Tibial nerve (tissue), 4 donors: ENCODE results near the gene TNPO1. TPM values are rescaled to one million over a fixed set of nuclear protein-coding genes. Genes with fewer than 3 reads are reported as not detected.
"Not testable (repeated sequence)": the region's sequence is repeated elsewhere in the genome, so short reads cannot be mapped to it uniquely, and the experiment has no call there.

Experiments
- DNase-seq, 2 donors: peaks; one replicate each; pipeline ENCODE4 v3.0.0-alpha.2; 2019; ENCODE audit warnings: low spot score in 2 of 2
- H3K27ac ChIP-seq, 4 donors: fragments of 200-600 bp; sonication (generic) in 3 of 4; one replicate each; pipeline ENCODE4 v1.5.1; 2017 to 2019; ENCODE audit warnings: mild to moderate bottlenecking in 1 of 4
- H3K27me3 ChIP-seq, 2 donors: fragments of 200-600 bp; sonication (generic) in 1 of 2; one replicate each; pipeline versions ENCODE4 v1.5.1 to v1.6.0; 2017 to 2019
- H3K36me3 ChIP-seq, 3 donors: fragments of 200-600 bp; sonication (generic); one replicate each; pipeline ENCODE4 v1.5.1; 2018 to 2019
- H3K4me1 ChIP-seq, 4 donors: fragments of 200-600 bp; sonication (generic) in 3 of 4; one replicate each; pipeline ENCODE4 v1.5.1; 2017 to 2019
- H3K4me3 ChIP-seq, 4 donors: fragments of 200-600 bp; sonication (generic) in 3 of 4; one replicate each; pipeline ENCODE4 v1.5.1; 2017 to 2019; ENCODE audit warnings: mild to moderate bottlenecking in 1 of 4, moderate library complexity in 1 of 4
- H3K9me3 ChIP-seq, 4 donors: fragments of 200-600 bp; sonication (generic) in 3 of 4; one replicate each; pipeline ENCODE4 v1.5.1; 2017 to 2019
- CTCF ChIP-seq, 5 experiments: fragments of 200-600 bp in 3 of 5; fragments of 450-650 bp in 2 of 5; sonication (generic) in 3 of 5; IDR thresholded peaks; one replicate each; pipeline ENCODE4 v1.5.1; 2016 to 2019; ENCODE audit warnings: antibody characterized with exemption in 5 of 5, mild to moderate bottlenecking in 3 of 5, moderate library complexity in 2 of 5
- EP300 ChIP-seq, 2 donors: sonication (generic); formaldehyde crosslinking; IDR thresholded peaks; one replicate each; pipeline ENCODE4 v1.6.1; 2017; ENCODE audit warnings: antibody characterized with exemption in 2 of 2, mild to moderate bottlenecking in 1 of 2
- POLR2A ChIP-seq, 2 donors: fragments of 450-650 bp; IDR thresholded peaks; one replicate each; pipeline ENCODE4 v1.6.1; 2017; ENCODE audit warnings: antibody characterized with exemption in 2 of 2, mild to moderate bottlenecking in 2 of 2, moderate library complexity in 2 of 2
- WGBS, 2 donors: methylation state at CpG; one replicate each; pipeline ENCODE4 v1.1.5; 2018; 5-methylcytosine and 5-hydroxymethylcytosine counted together
- total RNA-seq, 4 donors: library from RNA; depleted of rRNA; stranded (reverse); fragments of >200 nt; gene quantifications; one replicate each; pipeline ENCODE4 v1.1.0, GENCODE V29; 2016

Gene TNPO1
- total RNA-seq, 4 donors from 2014 or later: 58.2 to 106 (median 81.4) TPM

GRCh38 chr5:72788866-72789505, 27.5 kb upstream of the TNPO1 start:
- no peak overlapping the region for H3K4me3 ChIP-seq
- no peaks in the 10 kb centered on the region for H3K36me3 ChIP-seq
- DNase-seq: no peak
- 52 to 56% methylated on average over 3 of the region's 3 CpGs for WGBS, 2 donors
- no peaks in the 10 kb centered on the region for H3K27me3 ChIP-seq
- no peak overlapping the region for H3K27ac ChIP-seq
- no peaks in the 10 kb centered on the region for H3K9me3 ChIP-seq
- H3K4me1 ChIP-seq: peaks cover 0 to 6% (median 0%) of the 10 kb centered on the region in 4 donors
- no peak for TF ChIP-seq CTCF (IDR thresholded peaks at IDR 0.05)
- TF ChIP-seq POLR2A (IDR thresholded peaks at IDR 0.05): no peak
- TF ChIP-seq EP300 (IDR thresholded peaks at IDR 0.05): no peak

- H3K27ac ChIP-seq: no peak overlapping the region
These were observed 26.3 kb upstream of the TNPO1 start for GRCh38 chr5:72790186-72790585.

GRCh38 chr5:72792662-72793061, 23.8 kb upstream of the TNPO1 start:
- not testable (repeated sequence) for DNase-seq, H3K27ac ChIP-seq, H3K4me3 ChIP-seq, H3K4me1 ChIP-seq, H3K27me3 ChIP-seq, H3K9me3 ChIP-seq, H3K36me3 ChIP-seq
- 80 to 81% methylated on average over 5 of the region's 5 CpGs for WGBS, 2 donors

More at GRCh38 chr5:72790186-72790585, 26.3 kb upstream of the TNPO1 start:
- 22 to 27% methylated on average over 1 of the region's 1 CpG for WGBS, 2 donors
- no peaks in the 10 kb centered on the region for H3K36me3 ChIP-seq
- TF ChIP-seq CTCF (IDR thresholded peaks at IDR 0.05): no peak
- no peak for TF ChIP-seq EP300 (IDR thresholded peaks at IDR 0.05)
- TF ChIP-seq POLR2A (IDR thresholded peaks at IDR 0.05): no peak
- no peak overlapping the region for H3K4me3 ChIP-seq
- H3K9me3 ChIP-seq: no peaks in the 10 kb centered on the region
- H3K27me3 ChIP-seq: no peaks in the 10 kb centered on the region
- H3K4me1 ChIP-seq: peaks cover 0 to 6% (median 0%) of the 10 kb centered on the region in 4 donors
- DNase-seq: no peak

- Histone ChIP-seq H3K9me3 (no peaks in the 10 kb centered on the region), H3K36me3 (no peaks in the 10 kb centered on the region), H3K4me1 (peaks cover 0 to under 1% (median 0%) of the 10 kb centered on the region in 4 donors), H3K27me3 (no peaks in the 10 kb centered on the region), H3K4me3 (no peak overlapping the region), H3K27ac (no peak overlapping the region)
- TF ChIP-seq POLR2A (IDR thresholded peaks at IDR 0.05): no peak
- no peak for TF ChIP-seq CTCF (IDR thresholded peaks at IDR 0.05)
- no peak for TF ChIP-seq EP300 (IDR thresholded peaks at IDR 0.05)
- no peak for DNase-seq
- 69 to 75% methylated on average over 3 of the region's 3 CpGs for WGBS, 2 donors
These were observed 20.5 kb upstream of the TNPO1 start for GRCh38 chr5:72796001-72796400.

- no peak for DNase-seq
- WGBS, 2 donors: 38 to 40% methylated on average over 1 of the region's 1 CpG
- Histone ChIP-seq H3K36me3 (no peaks in the 10 kb centered on the region), H3K27ac (no peak overlapping the region), H3K9me3 (peaks cover 0 to 9% (median 2%) of the 10 kb centered on the region in 4 donors), H3K4me1 (no peaks in the 10 kb centered on the region), H3K4me3 (no peak overlapping the region), H3K27me3 (no peaks in the 10 kb centered on the region)
- TF ChIP-seq EP300 (IDR thresholded peaks at IDR 0.05) (no peak), CTCF (IDR thresholded peaks at IDR 0.05) (no peak), POLR2A (IDR thresholded peaks at IDR 0.05) (no peak)
These were observed 16.7 kb upstream of the TNPO1 start for GRCh38 chr5:72799721-72800120.

GRCh38 chr5:72808637-72809036, 7.8 kb upstream of the TNPO1 start:
- 83 to 87% methylated on average over 4 of the region's 4 CpGs for WGBS, 2 donors

More at GRCh38 chr5:72808637-72809036, 7.8 kb upstream of the TNPO1 start:
- H3K9me3 ChIP-seq: peaks cover 0 to 52% (median 2%) of the 10 kb centered on the region in 4 donors
- not testable (repeated sequence) for H3K4me3 ChIP-seq, H3K27ac ChIP-seq, DNase-seq, H3K36me3 ChIP-seq, H3K4me1 ChIP-seq, H3K27me3 ChIP-seq
